Astrocyte of the spinal cord (primary cell): Measurements from ENCODE around the gene FBXO17.

Experiments used
- DNase-seq: peaks from one replicate; pipeline ENCODE4 v3.0.0; 2011; ENCODE audit warnings: low read depth, low spot score
- H3K4me3 ChIP-seq: 2 replicates; pipeline ENCODE4 v1.5.1; 2011; ENCODE audit warnings: low read depth, mild to moderate bottlenecking, low read length, moderate library complexity
- CTCF ChIP-seq: IDR thresholded peaks from 2 replicates; pipeline ENCODE4 v1.5.1; 2012; ENCODE audit warnings: low read depth, mild to moderate bottlenecking, low read length, inconsistent platforms
- in situ Hi-C: cut with HindIII; loops from 2 replicates; pipeline ENCODE4 v1.10.0; 2017; ENCODE audit warnings: low sequenced_read_pairs

The FBXO17 gene, protein sequence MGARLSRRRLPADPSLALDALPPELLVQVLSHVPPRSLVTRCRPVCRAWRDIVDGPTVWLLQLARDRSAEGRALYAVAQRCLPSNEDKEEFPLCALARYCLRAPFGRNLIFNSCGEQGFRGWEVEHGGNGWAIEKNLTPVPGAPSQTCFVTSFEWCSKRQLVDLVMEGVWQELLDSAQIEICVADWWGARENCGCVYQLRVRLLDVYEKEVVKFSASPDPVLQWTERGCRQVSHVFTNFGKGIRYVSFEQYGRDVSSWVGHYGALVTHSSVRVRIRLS

GRCh38 chr19:38975214-38975860 is at the start of gene FBXO17:
TSS of gene FBXO17 (minus strand) at chr19:38975742. CDS start at chr19:38950319, 25,423 bp downstream.
- peak; percentile 54 for DNase-seq
- in situ Hi-C loops, result no loop called here
- H3K4me3 ChIP-seq, result peak within 1 kb of the TSS; percentile 61
- no peak for TF ChIP-seq CTCF

DNA sequence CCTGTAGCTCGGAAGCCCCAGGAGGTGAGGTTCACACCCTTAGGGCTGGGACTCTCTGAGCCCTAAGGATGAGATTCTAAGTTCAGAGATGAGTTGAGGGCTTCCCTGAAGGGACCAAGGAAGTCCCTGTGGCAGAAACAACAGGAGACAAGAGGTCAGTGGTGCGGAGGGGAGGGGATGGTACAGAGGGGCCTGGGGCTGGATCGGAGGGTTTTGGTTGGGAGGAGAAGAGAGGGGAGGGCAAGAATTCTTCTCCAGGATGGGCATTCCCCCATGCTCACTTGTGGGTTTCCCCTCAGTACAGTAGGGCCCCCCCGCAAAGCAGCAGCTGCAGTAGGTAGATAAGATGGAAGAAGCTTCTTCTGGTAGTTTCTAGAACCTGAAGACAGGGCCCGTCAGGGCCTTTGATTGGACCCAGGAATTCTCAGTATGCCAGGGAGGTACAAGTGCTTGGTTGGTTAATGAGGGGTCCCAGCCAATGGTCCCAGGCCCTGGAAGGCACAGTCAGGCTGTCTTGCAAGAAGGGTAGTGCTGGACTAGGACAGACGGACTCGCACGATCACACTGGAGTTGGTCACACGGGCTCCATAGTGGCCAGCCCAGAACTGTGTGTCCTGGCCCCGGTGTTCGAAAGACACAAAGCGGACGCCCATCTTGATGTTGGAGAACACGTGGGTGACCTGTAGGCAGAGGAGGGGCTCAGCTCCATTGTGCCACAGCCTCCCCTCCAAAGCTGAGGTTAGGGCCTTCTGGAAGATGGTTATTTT is 49.5 kb upstream of the FBXO17 start:
- H3K4me3 ChIP-seq, result no peak overlapping the region
- DNase-seq, result no peak
- in situ Hi-C loops, result no loop called here
- no peak for TF ChIP-seq CTCF

GRCh38 chr19:39021063-39021462 is 45.5 kb upstream of the FBXO17 start:
- TF ChIP-seq CTCF, result no peak
- H3K4me3 ChIP-seq, result no peak overlapping the region
- no peak for DNase-seq
- in situ Hi-C loops, result no loop called here

DNA sequence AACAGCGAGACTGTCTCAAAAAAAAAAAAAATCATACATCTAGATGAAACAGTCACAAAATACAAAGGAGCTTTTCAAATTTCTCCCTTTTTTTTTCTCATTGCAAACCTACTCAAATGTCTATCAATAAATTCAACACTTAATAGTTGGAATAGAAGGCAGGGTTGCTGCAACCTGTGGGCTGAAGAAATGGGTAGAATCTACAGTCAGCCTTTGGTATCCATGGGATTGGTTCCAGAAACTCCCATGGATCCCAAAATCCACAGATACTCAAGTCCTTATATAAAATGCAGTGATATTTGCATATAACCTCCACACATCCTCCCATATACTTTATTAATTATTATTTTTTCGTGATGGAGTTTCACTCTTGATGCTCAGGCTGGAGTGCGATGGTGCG is 42.1 kb upstream of the FBXO17 start:
- no peak for DNase-seq
- no peak for TF ChIP-seq CTCF
- H3K4me3 ChIP-seq, result no peak overlapping the region
- in situ Hi-C loops, result no loop called here

DNA sequence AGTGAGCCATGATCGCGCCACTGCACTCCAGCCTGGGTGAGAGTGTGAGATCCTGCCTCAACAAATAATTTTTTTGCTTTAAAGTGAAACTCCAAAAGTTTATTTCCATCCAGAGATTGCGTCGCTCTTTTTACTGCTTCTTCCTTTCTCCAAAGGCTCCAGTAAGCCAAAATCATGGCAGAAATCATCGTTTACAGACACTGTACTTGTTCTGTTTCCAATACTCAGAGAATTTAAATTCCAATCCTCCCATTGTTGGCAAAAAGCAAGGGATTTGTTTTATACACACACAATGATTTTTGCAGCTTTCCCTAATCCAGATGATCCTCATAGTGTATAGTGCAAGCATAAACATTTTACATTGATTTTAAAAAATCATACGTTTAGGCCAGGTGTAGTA is 41.5 kb upstream of the FBXO17 start:
- no peak for TF ChIP-seq CTCF
- in situ Hi-C loops, result no loop called here
- H3K4me3 ChIP-seq, result no peak overlapping the region
- no peak for DNase-seq

DNA sequence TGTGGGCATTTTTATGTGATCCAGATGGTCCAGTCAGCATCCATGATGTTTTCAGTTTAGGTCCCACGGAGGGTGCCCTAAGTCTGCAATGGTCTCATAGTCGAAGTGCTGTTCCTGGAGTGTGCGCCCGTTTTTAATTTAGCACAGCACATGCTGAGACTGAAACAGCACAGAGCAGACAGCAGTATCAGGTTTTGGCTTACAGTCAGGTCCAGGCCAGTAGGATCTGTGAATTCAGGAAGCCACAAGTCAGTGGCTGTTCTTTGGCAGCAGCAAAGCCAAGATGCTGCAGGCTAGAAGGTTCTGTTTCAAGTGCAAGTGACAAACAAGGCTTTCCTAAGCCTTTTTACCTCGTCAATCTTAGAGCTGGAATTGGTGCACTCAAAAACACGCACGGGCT is 38.5 kb upstream of the FBXO17 start:
- H3K4me3 ChIP-seq, result no peak overlapping the region
- no peak for TF ChIP-seq CTCF
- in situ Hi-C loops, result no loop called here
- DNase-seq, result no peak
